Measurements from ENCODE around the gene REPIN1.

The REPIN1 gene

GRCh38 chr7:150341263-150342120, 27.1 kb upstream of the REPIN1 start, which contains the start of gene RARRES2:
Gene RARRES2 (minus strand): TSS chr7:150341629. CDS start chr7:150340609, 1,020 bp downstream.
- no peak for TF ChIP-seq CTCF (conservative IDR thresholded peaks at IDR 0.05; ENCODE audit: low read length)
- Histone ChIP-seq H4K20me1 (ENCODE audit: insufficient read depth, low read length, poor library complexity, severe bottlenecking) (no peaks in the 10 kb centered on the region), H3K9ac (ENCODE audit: low read depth, low read length, poor library complexity, severe bottlenecking) (no peak within 1 kb of the TSS), H3K79me2 (ENCODE audit: insufficient read depth, low read length) (no peaks in the 10 kb centered on the region), H3K4me1 (ENCODE audit: insufficient read depth, low read length, poor library complexity, severe bottlenecking) (no peaks in the 10 kb centered on the region), H3K4me3 (ENCODE audit: low read length, poor library complexity, severe bottlenecking) (no peak within 1 kb of the TSS), H3K27me3 (ENCODE audit: insufficient read depth, low read length, poor library complexity, severe bottlenecking) (no peaks in the 10 kb centered on the region), H3F3A (ENCODE audit: low read depth) (no peaks in the 10 kb centered on the region), H3K9me3 (ENCODE audit: insufficient read depth, low read depth, low read length) (no peaks in the 10 kb centered on the region), H3K36me3 (ENCODE audit: insufficient read depth, low read length) (peaks cover 19% of the 10 kb centered on the region; the same call in 1 of the 2 replicates), H3K4me2 (ENCODE audit: low read depth, low read length, poor library complexity, severe bottlenecking) (no peak within 1 kb of the TSS), H2AFZ (ENCODE audit: low read length) (no peak within 1 kb of the TSS), H3K9me2 (replicated peaks; ENCODE audit: low read depth, low read length) (no peaks in the 10 kb centered on the region)

GRCh38 chr7:150342121-150342408, 26.6 kb upstream of the REPIN1 start:
- H3K36me3 ChIP-seq (ENCODE audit: insufficient read depth, low read length) = peaks cover 13% of the 10 kb centered on the region; the same call in 1 of the 2 replicates
- H3K4me3 ChIP-seq (ENCODE audit: low read length, poor library complexity, severe bottlenecking) = no peak overlapping the region
- no peaks in the 10 kb centered on the region for H4K20me1 ChIP-seq (ENCODE audit: insufficient read depth, low read length, poor library complexity, severe bottlenecking)
- TF ChIP-seq EZH2phosphoT487 (IDR thresholded peaks at IDR 0.05; ENCODE audit: borderline replicate concordance) (no peak), CTCF (conservative IDR thresholded peaks at IDR 0.05; ENCODE audit: low read length) (no peak)
- H3K9me3 ChIP-seq (ENCODE audit: insufficient read depth, low read depth, low read length) = no peaks in the 10 kb centered on the region
- H3F3A ChIP-seq (ENCODE audit: low read depth) = no peaks in the 10 kb centered on the region
- no peaks in the 10 kb centered on the region for H3K79me2 ChIP-seq (ENCODE audit: insufficient read depth, low read length)
- no peak overlapping the region for H3K9ac ChIP-seq (ENCODE audit: low read depth, low read length, poor library complexity, severe bottlenecking)
- H3K4me2 ChIP-seq (ENCODE audit: low read depth, low read length, poor library complexity, severe bottlenecking) = no peak overlapping the region
- no peak overlapping the region for H2AFZ ChIP-seq (ENCODE audit: low read length)
- no peaks in the 10 kb centered on the region for H3K9me2 ChIP-seq (replicated peaks; ENCODE audit: low read depth, low read length)
- no peaks in the 10 kb centered on the region for H3K27me3 ChIP-seq (ENCODE audit: insufficient read depth, low read length, poor library complexity, severe bottlenecking)
- H3K4me1 ChIP-seq (ENCODE audit: insufficient read depth, low read length, poor library complexity, severe bottlenecking) = no peaks in the 10 kb centered on the region

GRCh38 chr7:150343225-150343624, 25.4 kb upstream of the REPIN1 start:
- H3K9me2 ChIP-seq (replicated peaks; ENCODE audit: low read depth, low read length) = no peaks in the 10 kb centered on the region
- H3F3A ChIP-seq (ENCODE audit: low read depth) = no peaks in the 10 kb centered on the region
- H3K4me1 ChIP-seq (ENCODE audit: insufficient read depth, low read length, poor library complexity, severe bottlenecking) = no peaks in the 10 kb centered on the region
- H3K4me2 ChIP-seq (ENCODE audit: low read depth, low read length, poor library complexity, severe bottlenecking) = no peak overlapping the region
- peaks cover 3% of the 10 kb centered on the region; the same call in 1 of the 2 replicates for H3K36me3 ChIP-seq (ENCODE audit: insufficient read depth, low read length)
- H3K9me3 ChIP-seq (ENCODE audit: insufficient read depth, low read depth, low read length) = no peaks in the 10 kb centered on the region
- H4K20me1 ChIP-seq (ENCODE audit: insufficient read depth, low read length, poor library complexity, severe bottlenecking) = no peaks in the 10 kb centered on the region
- no peak overlapping the region for H3K4me3 ChIP-seq (ENCODE audit: low read length, poor library complexity, severe bottlenecking)
- no peak for TF ChIP-seq CTCF (conservative IDR thresholded peaks at IDR 0.05; ENCODE audit: low read length)
- TF ChIP-seq EZH2phosphoT487 (IDR thresholded peaks at IDR 0.05; ENCODE audit: borderline replicate concordance) = no peak
- H2AFZ ChIP-seq (ENCODE audit: low read length) = no peak overlapping the region
- H3K79me2 ChIP-seq (ENCODE audit: insufficient read depth, low read length) = no peaks in the 10 kb centered on the region
- H3K27me3 ChIP-seq (ENCODE audit: insufficient read depth, low read length, poor library complexity, severe bottlenecking) = no peaks in the 10 kb centered on the region
- no peak overlapping the region for H3K9ac ChIP-seq (ENCODE audit: low read depth, low read length, poor library complexity, severe bottlenecking)

Data from Loucy (cell line).